8988T (cell line): ENCODE data around the gene PTDSS2.

Experiments
- DNase-seq: peaks from one replicate; pipeline ENCODE4 v3.0.0; 2011

Gene PTDSS2

GRCh38 chr11:494761-495536, 44.9 kb downstream of the PTDSS2 start:
- peak; percentile 41 for DNase-seq

GRCh38 chr11:495537-495931, 45.5 kb downstream of the PTDSS2 start:
- no peak for DNase-seq

GRCh38 chr11:496834-497564, 46.9 kb downstream of the PTDSS2 start:
- peak; percentile 65 for DNase-seq

GRCh38 chr11:497565-498296, 47.7 kb downstream of the PTDSS2 start:
- peak; percentile 47 for DNase-seq

- DNase-seq, result no peak
Measured at GRCh38 chr11:498297-499181, 48.5 kb downstream of the PTDSS2 start.

GRCh38 chr11:499201-500076, 49.4 kb downstream of the PTDSS2 start:
- no peak for DNase-seq

GRCh38 chr11:501001-501682, 51.1 kb downstream of the PTDSS2 start:
- no peak for DNase-seq

- no peak for DNase-seq
Measured at GRCh38 chr11:501683-502287, 51.7 kb downstream of the PTDSS2 start.

GRCh38 chr11:502288-503178, 52.5 kb downstream of the PTDSS2 start:
- DNase-seq, result peak; percentile 54

GRCh38 chr11:503179-503981, 53.3 kb downstream of the PTDSS2 start:
- peak; percentile 48 for DNase-seq

- DNase-seq, result no peak
Measured at GRCh38 chr11:504053-504993, 54.2 kb downstream of the PTDSS2 start.

GRCh38 chr11:504994-505344, 54.9 kb downstream of the PTDSS2 start:
- DNase-seq, result no peak

GRCh38 chr11:506238-506994, 56.3 kb downstream of the PTDSS2 start:
- DNase-seq, result peak; percentile 100

- peak; percentile 97 for DNase-seq
Measured at GRCh38 chr11:506995-507726, 57.1 kb downstream of the PTDSS2 start, which contains the start of gene RNH1. Gene RNH1, minus strand, starts transcription at chr11:507242. Its CDS starts 5,080 bp downstream, at chr11:502162.

GRCh38 chr11:507727-508515, 57.8 kb downstream of the PTDSS2 start:
- no peak for DNase-seq
